ENCODE data around the gene ANKDD1B.

The ANKDD1B gene

DNA sequence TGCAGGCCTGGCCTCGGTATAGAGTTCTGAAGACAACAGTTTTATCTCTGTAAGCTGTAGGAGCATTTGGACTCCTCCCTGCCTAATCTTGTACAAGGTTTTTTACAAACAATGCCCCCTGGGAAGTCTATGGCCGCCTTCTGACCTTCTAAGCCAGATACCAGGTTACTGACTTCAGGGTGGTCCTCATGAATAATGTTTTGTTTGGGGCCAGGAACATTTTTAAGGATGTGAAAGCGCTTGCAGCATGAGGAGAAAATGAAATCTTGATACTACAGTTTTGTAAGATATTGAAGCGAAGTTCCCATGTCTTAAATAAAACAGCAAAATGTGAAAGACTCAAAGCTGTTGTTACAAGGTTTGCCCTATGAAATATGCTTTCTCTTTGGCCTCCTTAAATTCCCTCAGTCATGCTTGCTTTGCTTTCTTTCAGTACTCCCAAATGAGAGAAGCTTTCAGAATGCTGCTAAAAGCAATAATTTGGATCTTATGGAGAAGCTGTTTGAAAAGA, 5.2 kb downstream of the ANKDD1B start:
- no peak for DNase-seq (ENCODE audit: low read depth in 2 of 2)

DNA sequence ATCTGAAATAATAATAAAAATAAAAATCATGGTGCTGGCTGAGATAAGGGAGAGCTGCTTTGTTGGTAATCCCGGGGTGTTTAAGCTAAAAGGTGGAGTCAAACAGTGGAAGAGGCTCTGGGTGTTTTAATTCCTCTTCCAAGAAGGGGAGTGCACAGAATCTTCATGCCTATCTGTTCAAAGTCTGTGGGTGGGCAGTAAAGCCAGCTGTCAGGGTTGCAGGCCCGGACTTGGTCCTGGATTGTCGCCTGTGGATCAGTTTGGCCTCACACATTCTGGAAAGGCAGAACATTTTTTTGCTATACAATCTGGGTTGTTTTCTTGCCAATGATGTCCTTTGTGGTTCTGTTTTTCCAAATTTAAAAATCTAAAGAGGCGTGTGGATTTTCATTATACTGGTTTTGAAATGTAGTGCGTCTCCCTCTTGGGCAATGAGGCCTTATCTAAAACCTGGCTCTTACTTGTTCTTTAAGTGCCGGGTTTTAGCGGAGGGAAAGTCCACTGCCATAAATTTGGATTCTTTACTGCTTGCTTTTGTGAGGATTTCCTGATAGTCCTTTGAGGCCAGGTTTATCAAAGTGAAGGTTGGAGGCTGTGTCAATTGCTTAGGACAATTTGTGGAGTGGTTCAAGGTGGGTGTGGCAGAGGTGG, 5.8 kb downstream of the ANKDD1B start:
- DNase-seq (ENCODE audit: low read depth in 2 of 2): no peak

DNA sequence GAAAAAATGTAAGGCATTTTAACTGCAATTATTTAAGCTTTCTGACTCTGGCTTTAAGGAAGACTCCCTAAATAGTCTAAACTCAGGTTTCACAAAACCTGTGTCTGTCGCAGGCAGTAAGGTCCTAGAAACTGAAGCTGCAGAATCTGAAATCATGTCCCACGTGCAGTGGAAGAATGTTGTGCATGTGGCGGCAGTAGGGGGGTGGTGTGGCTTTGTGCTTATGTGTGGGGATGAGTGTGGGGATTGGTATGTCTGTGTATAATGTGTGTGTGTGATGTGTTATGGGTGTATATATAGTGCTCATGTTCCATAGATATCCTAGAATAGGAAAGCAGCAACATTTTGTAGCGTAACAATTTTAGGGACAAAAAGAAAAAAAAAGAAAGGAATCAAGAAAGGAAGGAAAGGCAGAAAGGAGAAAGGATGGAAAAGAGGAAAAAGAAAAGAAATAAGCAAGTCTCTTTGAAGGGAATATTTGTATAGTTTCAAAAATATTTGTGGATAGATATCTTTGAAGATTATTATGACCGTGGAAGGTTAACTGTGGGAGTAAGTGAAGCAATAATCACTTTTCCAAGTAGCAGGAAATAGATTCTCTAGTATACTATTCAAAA, 6.6 kb downstream of the ANKDD1B start:
- DNase-seq (ENCODE audit: low read depth in 2 of 2): no peak

DNA sequence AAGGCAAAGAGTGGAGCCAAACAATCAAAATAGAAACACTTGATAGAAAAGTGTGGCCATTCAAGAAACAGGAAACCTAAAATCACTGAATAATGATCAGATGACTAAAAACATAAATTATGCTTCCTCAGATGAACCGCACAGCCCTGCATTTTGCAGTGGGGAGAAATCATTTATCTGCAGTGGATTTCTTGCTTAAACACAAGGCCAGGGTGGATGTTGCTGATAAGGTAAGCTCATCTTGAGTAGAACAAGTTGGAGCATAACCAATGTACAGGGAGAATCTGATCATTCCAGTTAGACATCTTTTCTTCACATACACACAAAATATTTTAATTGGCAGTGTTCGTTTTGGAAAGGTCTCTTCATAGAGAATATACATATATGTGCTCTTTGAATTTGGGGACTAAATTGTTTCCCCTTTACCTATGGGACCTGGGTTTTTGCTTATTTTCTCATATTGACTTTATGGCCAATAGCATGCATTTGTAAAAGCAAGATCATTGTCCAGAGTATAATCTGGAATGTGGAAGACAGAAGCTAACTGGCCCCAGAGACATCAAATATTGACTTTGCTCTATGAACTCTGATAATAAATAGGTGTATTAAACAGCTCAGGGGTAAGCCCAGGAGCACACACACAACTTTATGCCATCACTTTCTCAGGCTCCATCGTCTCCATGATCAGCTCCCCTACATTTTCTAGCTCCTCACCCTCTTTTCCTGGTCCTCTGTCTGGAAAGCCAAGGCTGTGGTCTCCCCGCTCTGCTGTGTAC, 9.1 kb downstream of the ANKDD1B start:
- DNase-seq (ENCODE audit: low read depth in 2 of 2): no peak

DNA sequence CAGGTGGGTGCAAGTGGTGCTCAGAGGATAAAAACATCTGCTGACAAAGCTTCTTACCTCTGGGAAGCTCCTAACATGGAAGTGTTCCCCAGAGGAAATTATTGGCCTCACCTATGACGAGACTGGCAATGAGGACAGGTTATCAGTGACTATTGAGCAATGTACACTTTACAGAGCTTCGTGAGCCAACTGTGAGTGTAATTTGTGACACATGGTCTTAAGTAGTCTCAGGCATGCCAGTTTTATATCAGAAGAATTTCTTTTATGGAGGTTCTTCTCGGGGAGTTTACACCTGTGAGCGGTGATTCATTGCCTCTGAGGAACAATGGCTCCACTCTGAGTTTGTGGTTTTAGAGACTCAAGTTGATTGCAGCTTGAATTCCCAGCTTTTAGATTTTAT, 11.3 kb downstream of the ANKDD1B start:
- no peak for DNase-seq (ENCODE audit: low read depth in 2 of 2)

DNA sequence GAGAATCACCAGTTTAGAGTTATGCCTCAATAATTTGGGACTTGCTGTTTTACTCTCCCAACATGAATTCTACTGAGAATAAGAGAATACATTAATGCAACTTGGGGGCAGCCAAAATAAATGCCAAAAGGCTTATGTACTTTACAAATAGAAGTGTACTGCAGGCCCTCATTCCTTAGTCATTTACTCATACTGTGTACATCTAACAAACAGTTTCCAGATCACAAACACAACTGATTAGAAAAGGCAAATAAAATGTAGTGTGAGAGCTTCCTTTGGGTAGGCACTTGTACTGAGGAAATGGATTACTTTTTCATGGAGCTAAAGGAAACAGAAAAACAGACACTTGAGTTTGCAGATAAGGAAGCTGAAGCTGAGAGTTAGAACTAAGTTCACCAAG, 12.6 kb downstream of the ANKDD1B start:
- DNase-seq (ENCODE audit: low read depth in 2 of 2): no peak

DNA sequence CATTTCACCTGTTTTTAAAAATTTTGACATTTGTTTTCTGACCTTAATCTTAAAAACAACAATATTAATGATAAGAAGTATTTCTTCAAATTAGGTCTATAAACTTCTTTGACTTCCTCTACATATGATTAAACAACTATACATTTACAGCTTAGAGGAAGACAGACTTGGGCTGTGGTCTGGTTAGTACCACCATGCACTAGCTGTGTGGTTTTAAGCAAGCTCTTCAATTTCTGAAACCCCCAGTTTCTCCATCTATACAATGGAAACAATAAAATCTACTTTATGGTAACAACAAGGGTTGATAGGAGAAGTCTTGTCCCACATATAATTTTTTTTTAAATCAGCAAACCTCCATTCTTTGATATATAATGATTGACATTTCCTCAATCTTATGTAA, 15.7 kb downstream of the ANKDD1B start:
- DNase-seq (ENCODE audit: low read depth in 2 of 2): no peak

DNA sequence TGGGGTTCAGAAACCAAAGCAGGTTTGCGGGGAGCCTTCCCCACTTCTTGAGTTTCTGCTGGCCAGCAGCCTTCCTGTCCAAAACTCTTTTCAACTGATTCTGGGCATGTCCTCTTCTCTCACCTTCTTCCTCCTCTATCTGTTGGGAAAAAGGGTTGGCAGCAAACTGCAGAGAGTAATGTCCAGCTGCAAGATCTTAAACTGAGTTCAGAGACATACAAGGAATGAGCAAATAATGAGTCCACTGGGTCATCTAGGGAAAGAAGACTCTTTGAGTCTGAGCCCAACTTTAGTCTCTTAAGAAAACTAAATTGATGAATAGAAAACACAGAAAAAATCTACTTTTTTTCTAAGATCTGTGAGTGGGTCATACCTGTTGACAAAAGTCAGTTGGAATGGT, 16.5 kb downstream of the ANKDD1B start:
- no peak for DNase-seq (ENCODE audit: low read depth in 2 of 2)

DNA sequence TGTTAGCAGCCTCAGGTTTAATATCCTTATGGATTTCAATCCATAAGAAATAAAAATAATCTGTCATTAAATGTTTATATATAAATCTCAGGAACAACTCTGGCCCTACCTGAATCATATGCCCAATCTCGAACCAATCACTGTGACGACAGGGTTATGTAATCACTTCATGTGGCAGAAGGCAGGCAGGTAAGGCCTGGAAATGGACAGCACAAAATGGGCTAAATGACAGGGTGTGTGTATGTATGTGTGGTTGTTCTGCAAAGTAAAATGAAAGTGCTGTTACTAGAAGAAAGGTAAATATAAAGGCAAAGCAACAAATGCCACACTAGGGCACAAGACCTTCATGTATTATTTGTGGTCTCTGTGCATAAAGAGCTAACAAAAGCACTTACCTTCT, 19.6 kb downstream of the ANKDD1B start:
- DNase-seq (ENCODE audit: low read depth in 2 of 2): no peak

DNA sequence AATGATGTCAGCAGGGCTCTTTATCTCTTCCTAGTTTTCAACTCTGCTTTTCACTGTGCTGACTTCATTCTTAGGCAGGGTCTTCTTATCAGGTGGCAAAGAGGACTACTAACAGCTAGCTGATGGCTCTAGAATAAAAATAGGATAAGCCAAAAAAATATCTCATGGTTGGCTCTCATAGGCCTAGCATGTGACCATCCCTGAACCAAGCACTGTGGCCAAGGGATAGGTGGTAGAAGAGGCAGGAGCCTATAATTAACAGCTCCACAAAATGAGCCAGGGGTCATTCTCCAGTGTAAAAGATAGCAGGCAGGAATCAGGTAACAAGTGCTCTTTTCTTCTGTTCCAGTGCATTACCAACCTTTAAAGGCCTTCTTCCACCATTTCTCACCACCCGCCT, 21.1 kb downstream of the ANKDD1B start:
- DNase-seq (ENCODE audit: low read depth in 2 of 2): no peak

DNA sequence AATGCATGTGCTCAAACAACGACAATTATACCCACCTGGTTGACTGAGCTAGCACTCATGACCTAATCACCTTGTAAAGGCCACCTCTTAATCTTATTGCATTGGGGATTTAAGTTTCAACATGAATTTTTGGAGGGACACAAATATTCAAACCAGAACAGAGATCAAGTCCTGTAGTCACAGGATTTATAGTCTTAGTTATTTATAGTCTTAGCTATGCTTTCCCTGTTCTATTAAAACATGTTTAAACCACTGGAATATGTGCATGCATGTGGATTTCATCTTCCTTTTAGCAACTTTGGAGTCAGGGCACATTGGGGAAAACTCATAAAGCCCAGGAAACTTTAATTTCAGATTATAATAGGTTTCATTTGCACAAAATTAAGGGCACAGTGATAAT, 26.7 kb downstream of the ANKDD1B start:
- no peak for DNase-seq (ENCODE audit: low read depth in 2 of 2)

DNA sequence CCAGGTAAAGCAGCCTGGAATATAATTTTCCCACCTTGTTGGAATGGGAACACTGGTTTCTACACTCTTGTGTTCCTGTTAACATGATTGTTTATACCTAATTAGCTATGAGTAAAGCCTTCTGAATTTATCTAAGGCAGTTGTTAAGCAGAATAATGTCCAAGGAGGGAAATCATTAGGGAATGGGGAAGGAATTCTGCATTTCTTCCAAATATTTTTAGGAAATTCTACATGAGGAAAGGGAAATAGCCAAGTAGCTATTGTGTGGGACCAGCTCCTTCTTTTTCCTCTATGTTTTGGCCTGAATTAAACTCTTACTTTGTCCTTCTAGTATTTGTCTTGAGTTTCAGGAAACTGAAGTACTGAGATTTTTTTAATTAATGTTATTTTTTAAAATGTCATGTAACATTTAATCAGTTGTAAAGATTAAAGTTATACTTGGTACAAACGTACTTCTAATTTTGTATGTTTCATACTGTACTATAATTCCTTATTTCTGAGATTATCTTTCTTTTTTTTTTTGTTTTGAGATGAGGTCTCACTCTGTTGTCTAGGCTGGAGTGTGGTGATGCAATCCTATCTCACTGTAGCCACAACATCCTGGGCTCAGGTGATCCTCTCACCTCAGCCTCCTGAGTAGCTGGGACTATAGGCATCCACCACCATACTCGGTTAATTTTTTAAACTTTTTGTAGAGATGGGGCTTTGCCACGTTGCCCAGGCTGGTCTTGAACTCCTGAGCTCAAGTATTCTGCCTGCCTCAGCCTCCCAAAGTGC, 28.5 kb downstream of the ANKDD1B start:
- DNase-seq (ENCODE audit: low read depth in 2 of 2): no peak

DNA sequence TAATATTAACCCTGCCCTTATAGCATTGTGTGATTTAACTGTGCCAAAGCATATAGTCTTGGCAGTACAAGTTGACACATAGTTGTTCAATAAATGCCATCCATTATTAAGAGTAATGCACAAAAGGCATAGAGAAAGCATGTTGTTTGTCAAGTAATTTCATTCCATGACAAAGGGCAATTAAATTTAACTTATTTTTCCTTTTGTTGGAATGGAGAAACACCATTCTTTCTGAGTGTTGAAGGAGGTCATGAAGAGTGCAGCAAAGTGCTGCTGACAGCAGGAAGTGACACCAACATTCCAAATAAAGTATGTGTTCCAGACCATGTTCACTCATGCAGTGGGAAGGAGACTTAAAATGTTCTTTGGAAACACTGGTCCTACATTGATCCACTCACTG, 29.1 kb downstream of the ANKDD1B start:
- DNase-seq (ENCODE audit: low read depth in 2 of 2): no peak

DNA sequence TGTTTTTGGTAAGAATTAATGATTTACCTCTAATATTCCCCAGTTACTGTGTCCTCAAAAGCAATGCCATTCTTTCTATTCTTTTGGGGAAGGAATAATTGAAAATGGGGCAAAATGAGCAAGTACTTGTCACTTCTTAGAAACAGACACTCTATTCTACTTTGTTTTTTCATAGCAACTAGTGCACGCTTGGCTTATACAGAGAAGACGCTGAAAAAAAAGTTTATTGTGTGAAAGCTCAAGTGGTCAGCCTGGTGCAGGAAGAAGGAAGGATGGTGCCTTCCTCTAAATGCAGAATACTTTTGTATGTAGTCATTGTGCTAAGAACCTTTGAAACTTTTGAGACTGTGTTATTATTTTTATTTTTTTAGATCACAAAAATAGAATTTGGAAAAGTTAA, 29.6 kb downstream of the ANKDD1B start:
- DNase-seq (ENCODE audit: low read depth in 2 of 2): no peak

DNA sequence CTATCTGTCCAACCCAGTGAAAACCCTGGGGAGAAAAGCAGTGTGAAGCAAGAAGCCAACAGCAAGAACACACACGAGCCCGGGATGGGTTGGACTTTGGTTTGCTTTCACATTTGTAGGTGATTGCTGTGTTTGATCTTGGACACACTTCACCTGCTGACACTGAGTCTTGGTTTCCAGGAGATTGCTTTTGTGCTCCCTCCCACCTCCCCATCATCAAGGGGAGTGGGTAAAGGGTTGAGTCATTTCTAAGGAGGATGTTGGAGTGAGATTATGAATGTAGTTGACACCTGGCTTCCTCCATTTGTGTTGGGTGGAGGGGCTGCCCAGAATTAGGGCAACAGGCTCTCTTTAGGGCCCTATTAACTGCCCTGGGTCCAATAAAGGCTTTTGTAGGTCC, 37.5 kb downstream of the ANKDD1B start:
- DNase-seq (ENCODE audit: low read depth in 2 of 2): no peak

DNA sequence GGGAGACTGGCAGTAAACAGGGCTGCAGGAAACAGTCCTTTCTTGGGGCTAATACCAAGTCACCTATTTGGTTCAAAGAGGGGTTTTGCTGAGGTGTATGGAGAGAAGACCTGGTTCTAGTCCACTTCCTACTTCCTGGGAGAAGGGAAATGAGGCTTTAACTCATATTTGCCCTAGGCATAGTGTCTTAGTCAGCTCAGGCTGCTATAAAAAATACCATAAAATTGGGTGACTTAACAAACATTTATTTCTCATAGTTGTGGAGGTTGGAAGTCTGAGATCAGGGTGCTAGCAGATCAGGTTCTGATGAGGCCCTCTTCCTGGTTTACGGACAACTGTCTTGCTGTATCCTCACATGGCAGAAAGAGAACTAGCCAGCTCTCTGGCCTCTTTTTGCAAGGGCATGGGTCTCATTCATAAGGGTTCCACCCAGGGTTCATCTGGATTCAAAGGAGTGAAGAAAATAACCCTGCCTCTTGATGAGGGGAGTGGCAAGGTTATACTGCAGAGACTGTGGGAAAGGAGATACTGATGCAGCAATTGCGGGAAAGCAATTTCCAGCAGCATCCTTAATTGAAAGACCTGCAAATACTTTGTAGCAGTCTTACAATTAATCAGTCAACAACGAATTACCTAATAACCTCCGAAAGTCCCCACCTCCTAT, 40.5 kb downstream of the ANKDD1B start:
- no peak for DNase-seq (ENCODE audit: low read depth in 2 of 2)

DNA sequence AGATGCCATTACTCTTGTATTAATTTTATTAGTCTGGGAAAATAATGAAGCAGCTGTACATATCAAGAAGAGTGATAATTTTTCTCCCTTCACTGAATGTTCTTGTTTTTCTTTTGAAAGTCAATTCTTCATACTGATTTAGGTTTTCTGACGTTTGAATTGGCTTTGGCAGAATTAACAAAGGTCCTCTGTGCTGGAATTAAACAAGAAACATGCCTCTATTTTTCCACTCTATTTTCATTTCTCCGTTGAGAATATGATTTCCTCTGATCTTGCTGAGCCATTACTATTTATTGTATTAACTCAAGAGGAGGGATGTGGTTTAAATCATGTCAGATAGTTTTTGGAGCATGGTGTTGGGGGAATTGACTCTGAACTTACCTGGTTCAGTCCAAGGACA, 42.3 kb downstream of the ANKDD1B start:
- DNase-seq (ENCODE audit: low read depth in 2 of 2): no peak

DNA sequence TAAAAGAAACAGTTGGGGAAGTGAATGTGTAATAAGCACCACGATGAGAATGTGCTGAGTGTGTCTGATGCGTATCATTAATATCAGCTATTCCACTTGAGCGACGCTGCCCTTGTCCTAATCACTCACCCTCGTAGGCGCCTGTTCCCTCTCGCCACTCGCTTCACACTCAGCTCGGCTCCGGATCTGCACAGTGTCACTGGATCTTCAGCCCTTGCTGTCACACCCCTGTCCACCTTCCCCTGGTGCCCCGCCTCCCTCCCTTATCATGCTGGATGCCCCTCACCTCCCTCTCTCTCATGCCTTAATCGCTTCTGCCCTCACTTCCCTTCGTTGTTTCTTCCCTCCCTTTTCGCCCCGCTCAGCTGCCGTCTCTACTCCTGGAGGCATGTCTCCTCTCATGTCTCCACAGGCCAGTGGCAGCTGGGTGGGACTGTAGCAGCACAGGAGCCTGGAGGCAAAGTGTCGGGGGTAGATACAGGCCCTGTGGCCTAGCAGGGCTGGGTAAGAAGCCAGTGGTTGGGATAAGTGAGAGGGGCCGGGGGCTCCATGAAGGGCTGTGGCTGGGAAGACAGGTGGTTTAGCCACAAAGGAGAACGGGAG, 43.5 kb downstream of the ANKDD1B start:
- DNase-seq (ENCODE audit: low read depth in 2 of 2): no peak

DNA sequence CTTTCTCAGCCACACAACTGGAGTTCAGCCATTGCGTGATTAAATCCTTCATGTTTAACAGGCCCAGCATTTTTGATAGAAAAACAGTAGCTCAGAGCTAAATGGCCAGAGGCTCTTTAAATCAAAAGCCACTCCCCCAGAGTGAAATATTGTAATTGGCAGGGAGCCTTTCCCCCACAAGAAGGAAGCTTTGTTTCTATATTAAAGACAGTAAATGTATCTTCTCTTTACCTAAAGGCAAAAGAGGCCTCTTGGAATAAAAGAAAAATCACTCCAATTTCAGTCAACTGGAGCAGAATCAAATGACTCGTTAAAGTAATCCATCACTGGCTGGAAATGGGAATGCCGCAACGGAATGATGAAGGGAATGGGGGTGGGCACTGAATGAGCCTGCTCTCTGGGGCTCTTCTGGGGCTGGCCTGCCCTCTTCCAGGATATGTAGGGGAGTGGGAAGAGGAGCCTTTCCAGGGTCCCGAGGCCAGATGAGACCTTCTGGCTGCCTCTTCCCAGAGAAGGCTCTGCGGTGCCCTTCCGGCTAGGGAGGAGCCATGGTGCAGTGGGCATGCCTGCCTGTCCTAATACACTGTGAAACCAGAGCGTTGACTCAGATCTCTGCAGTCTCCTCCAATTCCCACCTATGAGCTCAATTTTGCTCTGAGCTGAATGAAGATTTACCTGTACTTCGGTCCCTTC, 45.2 kb downstream of the ANKDD1B start:
- no peak for DNase-seq (ENCODE audit: low read depth in 2 of 2)

DNA sequence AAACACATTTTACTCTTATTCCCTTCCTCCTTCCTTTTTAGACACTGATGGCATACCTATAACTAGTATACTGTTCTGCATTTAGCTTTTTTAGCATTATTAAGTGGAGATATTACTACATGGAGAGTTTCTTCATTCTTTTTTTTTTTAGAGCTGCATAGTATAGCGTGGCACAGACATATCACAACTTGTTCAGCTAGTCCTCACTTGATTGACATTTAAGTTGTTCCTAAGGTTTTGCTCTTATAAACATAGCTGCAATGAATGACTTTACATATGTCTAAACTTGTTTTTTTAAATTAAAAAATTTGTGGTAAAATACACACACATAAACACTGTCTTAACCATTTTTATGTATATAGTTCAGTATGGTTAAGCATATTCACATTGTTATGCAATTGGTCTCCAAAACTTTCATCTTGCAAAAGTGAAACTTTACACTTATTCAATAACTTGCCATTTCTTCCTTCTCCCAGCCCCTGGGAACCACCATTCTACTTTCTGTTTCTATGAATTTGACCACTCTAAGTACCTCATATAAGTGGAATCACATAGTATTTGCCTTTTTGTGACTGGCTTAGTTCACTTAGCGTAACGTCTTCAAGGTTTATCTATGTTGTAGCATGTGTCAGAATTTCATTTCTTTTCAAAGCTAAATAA, 48.7 kb downstream of the ANKDD1B start:
- DNase-seq (ENCODE audit: low read depth in 2 of 2): no peak
